Transverse colon (tissue), 4 donors: ENCODE data around the gene RSPRY1. TPM values are rescaled to one million over a fixed set of nuclear protein-coding genes. Genes with fewer than 3 reads are reported as not detected.

Experiments used
- DNase-seq: peaks from one replicate; pipeline ENCODE4 v3.0.0-alpha.2; 2019
- H3K27ac ChIP-seq, 4 donors: fragments of 200-600 bp; sonication (generic); 2 replicates each; pipeline ENCODE4 v1.5.1; 2016 to 2018; ENCODE audit warnings: inconsistent platforms in 4 of 4
- H3K27me3 ChIP-seq: fragments of 200-600 bp; sonication (generic); 2 replicates; pipeline ENCODE4 v1.5.1; 2017; ENCODE audit warnings: inconsistent platforms
- H3K36me3 ChIP-seq, 4 donors: fragments of 200-600 bp; sonication (generic); 2 replicates each; pipeline ENCODE4 v1.5.1; 2017 to 2019; ENCODE audit warnings: inconsistent platforms in 4 of 4
- H3K4me1 ChIP-seq, 4 donors: fragments of 200-600 bp; sonication (generic); 2 replicates each; pipeline ENCODE4 v1.5.1; 2017 to 2020; ENCODE audit warnings: inconsistent platforms in 4 of 4
- H3K4me3 ChIP-seq, 4 donors: fragments of 200-600 bp; sonication (generic); 1 replicate in 1 of 4; 2 replicates in 3 of 4; pipeline versions ENCODE4 v1.5.1 to v1.6.1; 2017 to 2019; ENCODE audit warnings: inconsistent platforms in 4 of 4
- H3K9me3 ChIP-seq, 2 donors: fragments of 200-600 bp; sonication (generic); 2 replicates each; pipeline ENCODE4 v1.5.1; 2017 to 2019; ENCODE audit warnings: inconsistent platforms in 2 of 2
- CTCF ChIP-seq, 5 experiments: fragments of 200-600 bp in 3 of 5; fragments of 450-650 bp in 2 of 5; sonication (generic) in 3 of 5; IDR thresholded peaks; 1 replicate in 2 of 5; 2 replicates in 3 of 5; pipeline ENCODE4 v1.5.1; 2016 to 2017; ENCODE audit warnings: antibody characterized with exemption in 5 of 5, inconsistent platforms in 3 of 5, mild to moderate bottlenecking in 2 of 5, moderate library complexity in 1 of 5
- EP300 ChIP-seq: sonication (generic); formaldehyde crosslinking; IDR thresholded peaks from one replicate; pipeline ENCODE4 v1.6.1; 2017; ENCODE audit warnings: antibody characterized with exemption, low read depth
- POLR2A ChIP-seq: fragments of 450-650 bp; IDR thresholded peaks from one replicate; pipeline ENCODE4 v1.6.1; 2016; ENCODE audit warnings: antibody characterized with exemption, mild to moderate bottlenecking, moderate library complexity
- POLR2AphosphoS5 ChIP-seq, 3 donors: sonication (generic); formaldehyde crosslinking; IDR thresholded peaks; one replicate each; pipeline ENCODE4 v1.6.1; 2016; ENCODE audit warnings: antibody characterized with exemption in 3 of 3
- WGBS, 2 donors: methylation state at CpG; one replicate each; pipeline ENCODE4 v1.1.5; 2018; ENCODE audit warnings: low coverage in 1 of 2; 5-methylcytosine and 5-hydroxymethylcytosine counted together
- in situ Hi-C, 4 donors: fragments of 200-750 bp; cut with MboI; loops; one replicate each; pipeline versions ENCODE4 v1.15.0 to v1.15.1; 2017; ENCODE audit warnings: low sequenced_read_pairs in 3 of 4, low pct_ligation_motif_present in 1 of 4, low pct_unique_long_range_greater_than_20kb in 1 of 4
- intact Hi-C: fragments of 100-400 bp; cut with DNase I; formaldehyde crosslinking; loops from one replicate; pipeline ENCODE4 v1.15.1; 2023; ENCODE audit warnings: low total_unique reads
- total RNA-seq, 4 donors: library from RNA; depleted of rRNA; stranded (reverse); fragments of >200 nt; gene quantifications; one replicate each; pipeline ENCODE4 v1.1.0, GENCODE V29; 2016

Gene RSPRY1
- total RNA-seq, 4 donors from 2014 or later: 17.1 to 58.4 (median 44.5) TPM

GRCh38 chr16:57239107-57239506 is 53.0 kb downstream of the RSPRY1 start:
- Histone ChIP-seq H3K9me3 (no peaks in the 10 kb centered on the region), H3K27me3 (no peaks in the 10 kb centered on the region), H3K4me1 (peaks cover 2 to 24% (median 3%) of the 10 kb centered on the region in 4 donors), H3K27ac (no peak overlapping the region), H3K36me3 (peaks cover 0 to 40% (median 5%) of the 10 kb centered on the region in 4 donors), H3K4me3 (no peak overlapping the region)
- in situ Hi-C loops (no loop called here), intact Hi-C loops (no loop called here)
- 62 to 77% methylated on average over 2 of the region's 2 CpGs for WGBS, 2 donors
- DNase-seq: no peak
- TF ChIP-seq EP300: no peak
- TF ChIP-seq POLR2A: no peak
- TF ChIP-seq POLR2AphosphoS5 (IDR thresholded peaks at IDR 0.05): no peak
- TF ChIP-seq CTCF (IDR thresholded peaks at IDR 0.05): no peak

GRCh38 chr16:57240851-57241250 is 54.7 kb downstream of the RSPRY1 start:
- no peak for TF ChIP-seq POLR2AphosphoS5 (IDR thresholded peaks at IDR 0.05)
- no peak for TF ChIP-seq EP300
- TF ChIP-seq POLR2A: no peak
- TF ChIP-seq CTCF (IDR thresholded peaks at IDR 0.05): no peak
- 87 to 88% methylated on average over 2 of the region's 2 CpGs for WGBS, 2 donors
- peaks cover 0 to 18% (median 7%) of the 10 kb centered on the region in 4 donors for H3K4me1 ChIP-seq
- in situ Hi-C loops: no loop called here
- no peak overlapping the region for H3K27ac ChIP-seq
- H3K9me3 ChIP-seq: no peaks in the 10 kb centered on the region
- H3K36me3 ChIP-seq: peaks cover 0 to 36% (median 5%) of the 10 kb centered on the region in 4 donors
- DNase-seq: no peak
- H3K27me3 ChIP-seq: no peaks in the 10 kb centered on the region
- H3K4me3 ChIP-seq: no peak overlapping the region
- intact Hi-C loops: no loop called here

GRCh38 chr16:57242650-57243049 is 56.5 kb downstream of the RSPRY1 start:
- Histone ChIP-seq H3K27me3 (no peaks in the 10 kb centered on the region), H3K9me3 (no peaks in the 10 kb centered on the region), H3K4me3 (no peak overlapping the region), H3K4me1 (peaks cover 3 to 28% (median 11%) of the 10 kb centered on the region in 4 donors), H3K27ac (no peak overlapping the region), H3K36me3 (peaks cover 0 to 30% (median 9%) of the 10 kb centered on the region in 4 donors)
- 75% methylated on average over 2 of the region's 2 CpGs; no CpG with 5 or more reads in 1 of the 2 donors for WGBS, 2 donors
- no peak for DNase-seq
- in situ Hi-C loops (no loop called here), intact Hi-C loops (no loop called here)
- TF ChIP-seq EP300 (no peak), CTCF (IDR thresholded peaks at IDR 0.05) (no peak), POLR2A (no peak), POLR2AphosphoS5 (IDR thresholded peaks at IDR 0.05) (no peak)

GRCh38 chr16:57244463-57244766 is 58.3 kb downstream of the RSPRY1 start:
- Histone ChIP-seq H3K36me3 (peaks cover 0 to 21% (median 9%) of the 10 kb centered on the region in 4 donors), H3K27ac (peak overlapping the region; percentile 90 to 98 (median 94)), H3K4me3 (peak overlapping the region; percentile 3 to 78 (median 62)), H3K4me1 (peaks cover 3 to 28% (median 11%) of the 10 kb centered on the region in 4 donors), H3K9me3 (no peaks in the 10 kb centered on the region), H3K27me3 (no peaks in the 10 kb centered on the region)
- in situ Hi-C loops (no loop called here), intact Hi-C loops (no loop called here)
- no peak for TF ChIP-seq EP300
- peak in 1 of 5 experiments; percentile 22 for TF ChIP-seq CTCF (IDR thresholded peaks at IDR 0.05)
- DNase-seq: no peak
- WGBS, 2 donors: 6 to 11% methylated on average over 7 to 9 of the region's 9 CpGs
